ENCODE measurements around the gene TMEM87B. TPM values are rescaled to one million over a fixed set of nuclear protein-coding genes. Genes with fewer than 3 reads are reported as not detected.
"Not testable (repeated sequence)": the region's sequence is repeated elsewhere in the genome, so short reads cannot be mapped to it uniquely, and the experiment has no call there.

TMEM87B gene
- total RNA-seq, 1 donor from 2014 or later = 18.7 TPM

- no peak for ATAC-seq
Observed at GRCh38 chr2:112034924-112035323, 20.1 kb upstream of the TMEM87B start.

GRCh38 chr2:112035786-112036185 lies 19.3 kb upstream of the TMEM87B start:
- ATAC-seq = no peak

GRCh38 chr2:112039556-112039955 lies 15.5 kb upstream of the TMEM87B start:
- ATAC-seq = not testable (repeated sequence)

DNA sequence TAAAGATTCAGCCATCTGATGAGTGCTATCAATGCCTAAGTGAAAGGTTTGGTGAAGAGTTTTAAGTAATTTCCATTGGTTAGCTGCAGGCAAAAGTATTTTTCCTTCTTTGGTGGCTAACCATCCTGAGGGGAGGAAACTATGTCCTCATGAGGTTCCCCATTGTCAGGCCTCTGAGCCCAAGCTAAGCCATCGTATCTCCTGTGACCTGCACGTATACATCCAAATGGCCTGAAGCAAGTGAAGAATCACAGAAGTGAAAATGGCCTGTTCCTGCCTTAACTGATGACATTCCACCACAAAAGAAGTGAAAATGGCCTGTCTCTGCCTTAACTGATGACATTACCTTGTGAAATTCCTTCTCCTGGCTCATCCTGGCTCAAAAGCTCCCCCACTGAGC lies 15.0 kb upstream of the TMEM87B start:
- ATAC-seq = not testable (repeated sequence)

DNA sequence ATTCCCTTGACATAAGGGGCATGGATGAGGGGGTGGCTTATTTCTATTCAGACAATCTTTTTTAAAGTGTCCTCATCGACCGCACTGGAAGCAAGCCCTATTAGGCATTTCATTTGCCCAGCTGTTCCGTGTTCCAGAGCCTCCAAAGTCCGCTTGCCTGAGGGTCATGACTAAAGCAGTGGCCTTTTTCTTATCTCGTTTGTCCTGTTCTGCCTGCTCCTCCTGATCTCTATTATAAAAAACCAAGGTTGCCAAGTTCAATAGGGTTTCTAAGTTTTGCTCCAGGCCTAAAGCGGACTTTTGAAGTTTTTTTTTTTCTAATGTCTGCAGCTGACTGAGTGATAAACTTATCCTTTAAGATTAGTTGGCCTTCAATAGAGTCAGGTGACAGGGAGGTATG lies 13.6 kb upstream of the TMEM87B start:
- not testable (repeated sequence) for ATAC-seq

- no peak for ATAC-seq
Observed at GRCh38 chr2:112045446-112046014, 9.5 kb upstream of the TMEM87B start.

DNA sequence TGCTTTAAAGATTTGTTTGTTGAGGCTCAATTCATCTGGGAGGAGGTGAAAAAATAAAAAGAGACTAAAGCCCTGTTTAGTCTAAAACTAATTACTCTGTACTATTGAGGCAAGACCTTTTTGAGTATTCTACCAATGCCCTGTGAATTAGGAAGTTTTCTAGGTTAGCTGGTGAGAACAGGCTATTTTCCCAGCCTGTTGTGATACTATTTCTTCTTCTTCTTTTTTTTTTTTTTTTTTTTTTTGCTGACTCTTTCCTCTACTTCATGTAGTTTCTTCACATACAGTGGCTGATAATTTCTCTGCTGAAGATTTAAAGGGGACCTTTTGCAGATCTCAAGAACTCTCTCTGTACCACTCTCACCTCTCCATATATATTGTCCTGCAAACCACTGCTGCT lies 8.8 kb upstream of the TMEM87B start:
- ATAC-seq = no peak

DNA sequence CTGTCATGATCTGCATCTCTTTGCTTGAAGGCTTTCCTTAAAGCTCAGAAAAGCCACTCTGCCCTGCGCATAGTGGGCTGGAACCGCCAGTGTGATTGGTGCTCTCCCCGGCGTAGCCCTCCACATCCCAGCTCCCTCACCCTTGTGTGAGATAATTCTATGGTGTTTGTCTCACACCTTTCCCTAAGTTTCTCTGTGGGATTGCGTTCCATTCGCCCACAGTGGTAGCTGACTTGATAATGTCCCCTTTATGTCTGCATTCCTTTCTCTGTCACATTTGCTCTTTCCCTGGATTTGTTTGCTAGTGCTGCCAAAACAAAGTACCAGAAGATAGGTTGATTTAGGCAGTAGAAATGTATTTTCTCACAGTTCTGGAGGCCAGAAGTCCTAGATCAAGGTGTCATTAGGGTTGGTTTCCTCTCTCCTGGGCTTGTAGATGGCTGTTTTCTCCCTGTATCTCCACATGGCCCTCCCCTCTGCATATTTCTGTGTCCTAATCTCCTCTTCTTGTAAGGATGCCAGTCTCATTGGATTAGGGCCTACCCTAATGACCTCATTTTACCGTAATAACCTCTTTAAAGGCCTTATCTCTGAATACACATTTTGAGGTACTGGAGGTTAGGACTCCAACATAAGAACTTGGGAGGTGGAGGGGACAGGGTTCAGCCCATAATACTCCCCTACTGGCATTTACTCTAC lies 7.4 kb upstream of the TMEM87B start:
- no peak for ATAC-seq

- no peak for ATAC-seq
Observed at GRCh38 chr2:112048236-112048592, 6.9 kb upstream of the TMEM87B start.

DNA sequence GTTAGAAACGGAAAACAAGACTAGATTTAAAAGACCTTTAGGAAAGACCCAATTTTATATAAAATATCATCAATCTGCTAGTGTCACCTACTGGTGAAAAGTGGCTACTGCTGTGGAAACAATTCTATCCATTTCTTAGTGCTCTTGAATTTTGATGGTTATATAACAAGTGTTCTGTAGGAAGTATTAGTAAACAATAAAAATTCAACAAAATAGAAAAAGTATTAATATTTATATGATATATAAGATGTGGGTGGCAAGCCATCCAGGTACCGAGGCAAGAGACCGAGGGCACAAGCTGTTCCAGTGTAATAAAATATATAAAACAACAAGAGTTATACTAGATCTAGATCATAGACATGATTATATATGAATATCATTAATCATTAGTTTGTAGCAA lies 6.2 kb upstream of the TMEM87B start:
- ATAC-seq = peak; percentile 61

DNA sequence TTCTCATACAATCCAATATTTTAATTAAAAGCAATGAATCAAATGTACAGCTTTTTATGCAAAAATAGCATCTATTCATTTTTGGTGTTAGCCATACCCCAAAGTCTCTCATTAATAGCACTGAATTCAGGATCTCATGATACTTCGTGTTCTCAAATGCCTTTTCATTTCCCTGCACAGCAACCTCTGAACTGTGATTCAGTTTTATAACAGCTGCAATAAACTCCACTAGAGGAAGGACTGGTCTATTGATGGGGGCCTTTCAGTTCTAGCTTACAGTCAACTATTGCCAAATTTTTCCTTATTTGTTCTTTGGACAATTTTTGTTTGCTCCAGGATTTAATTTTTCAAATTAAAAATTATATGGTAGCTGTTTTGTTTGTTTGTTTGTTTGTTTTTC lies 4.8 kb upstream of the TMEM87B start:
- no peak for ATAC-seq

DNA sequence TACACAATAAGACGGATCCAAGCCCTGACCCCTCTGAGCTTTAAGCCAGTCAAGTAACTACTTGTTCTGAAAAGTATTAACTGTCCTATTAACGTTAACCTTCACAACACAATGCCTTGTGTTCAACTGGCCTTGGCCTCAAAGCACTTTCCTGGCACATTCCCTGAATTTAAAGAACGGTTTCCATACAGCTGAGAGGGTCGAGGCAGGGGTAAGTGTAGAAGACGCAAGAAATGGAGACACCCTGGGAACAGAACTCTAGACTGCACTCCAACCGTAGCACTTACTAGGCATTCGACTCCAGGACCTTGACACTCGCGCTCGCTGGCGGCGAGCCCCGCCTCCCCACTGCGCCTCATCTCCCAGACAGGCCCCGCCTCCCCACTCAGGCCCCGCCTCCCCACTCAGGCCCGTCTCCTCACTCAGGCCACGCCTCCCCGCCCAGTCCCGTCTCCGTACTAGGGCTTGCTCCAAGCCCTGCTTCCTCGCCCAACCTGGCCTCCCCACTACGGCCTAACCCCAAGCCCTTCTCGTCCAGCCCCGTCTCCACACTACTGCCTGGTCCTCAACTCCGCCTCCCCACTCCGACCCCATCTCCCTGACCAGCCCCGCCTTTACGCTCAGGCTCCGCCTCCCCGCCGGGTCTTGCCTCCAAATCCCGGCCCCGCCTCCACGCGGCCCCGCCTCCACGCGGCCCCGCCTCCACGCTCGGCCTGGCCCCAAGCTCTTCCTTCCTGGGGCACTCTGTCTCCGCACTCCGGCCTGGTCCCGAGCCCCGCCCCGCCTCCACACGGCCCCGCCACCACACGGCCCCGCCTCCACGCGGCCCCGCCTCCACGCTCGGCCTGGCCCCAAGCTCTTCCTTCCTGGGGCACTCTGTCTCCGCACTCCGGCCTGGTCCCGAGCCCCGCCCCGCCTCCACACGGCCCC lies 887 bp upstream of the TMEM87B start:
- peak; percentile 79 for ATAC-seq

DNA sequence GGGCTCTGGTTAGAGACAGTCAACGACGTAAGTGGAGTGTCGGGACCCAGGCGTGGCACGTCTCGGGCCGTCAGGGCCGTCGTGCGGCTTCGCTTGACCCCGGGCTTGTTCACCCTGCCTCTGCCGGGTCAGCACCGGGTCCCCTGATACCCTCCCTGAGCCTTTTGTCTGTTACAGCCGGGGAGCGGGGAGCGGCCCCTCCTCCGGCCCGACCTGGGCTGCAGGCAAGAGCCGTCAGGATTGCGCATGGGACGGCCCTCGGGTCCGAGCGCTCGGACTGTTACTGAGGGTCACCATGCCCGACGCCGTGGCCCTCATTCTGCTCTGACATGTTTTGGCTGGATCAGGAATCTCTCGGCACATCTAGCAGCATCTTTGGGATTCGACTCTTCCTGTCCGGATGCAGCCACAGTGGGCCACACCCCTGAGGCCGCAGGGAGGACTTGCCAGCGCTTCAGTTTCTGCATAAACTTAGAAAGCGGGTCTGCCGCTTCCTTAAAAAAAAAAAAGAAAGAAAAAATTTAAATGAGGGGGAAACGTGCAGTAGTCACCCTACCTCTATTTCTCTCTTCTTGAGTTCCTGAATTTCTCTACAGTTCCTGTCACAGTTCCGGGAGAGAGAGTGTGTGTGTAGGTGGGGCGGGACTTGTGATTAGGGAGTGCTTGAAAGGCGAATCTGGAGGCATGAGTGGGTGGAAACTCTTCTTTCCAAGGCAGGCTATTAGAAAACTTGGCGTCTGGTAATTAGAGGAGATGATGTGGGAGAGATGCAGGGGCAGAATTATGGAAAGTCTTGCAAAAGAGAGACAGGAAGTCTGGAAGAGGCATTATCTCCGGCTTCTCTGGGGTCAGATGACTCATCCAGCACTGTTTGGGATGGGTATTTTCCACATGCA lies 909 bp downstream of the TMEM87B start:
- ATAC-seq = peak; percentile 0

DNA sequence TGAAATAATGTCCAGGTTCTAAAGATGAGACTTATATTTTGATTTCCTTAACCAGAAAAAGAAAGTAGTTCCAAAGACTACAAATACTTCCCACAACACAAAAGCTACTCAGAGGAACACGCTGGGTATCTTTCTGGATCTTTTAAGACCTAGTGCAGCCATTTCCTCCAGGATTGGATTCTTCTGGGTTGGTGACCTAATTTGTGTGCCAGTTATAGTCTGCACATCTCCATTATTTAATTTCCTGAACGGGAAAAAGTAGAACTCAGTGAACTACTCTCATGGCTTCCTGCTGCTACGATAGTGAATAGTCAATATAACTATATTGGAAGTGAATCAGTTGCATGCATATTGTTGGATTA lies 1.5 kb downstream of the TMEM87B start:
- ATAC-seq = no peak

DNA sequence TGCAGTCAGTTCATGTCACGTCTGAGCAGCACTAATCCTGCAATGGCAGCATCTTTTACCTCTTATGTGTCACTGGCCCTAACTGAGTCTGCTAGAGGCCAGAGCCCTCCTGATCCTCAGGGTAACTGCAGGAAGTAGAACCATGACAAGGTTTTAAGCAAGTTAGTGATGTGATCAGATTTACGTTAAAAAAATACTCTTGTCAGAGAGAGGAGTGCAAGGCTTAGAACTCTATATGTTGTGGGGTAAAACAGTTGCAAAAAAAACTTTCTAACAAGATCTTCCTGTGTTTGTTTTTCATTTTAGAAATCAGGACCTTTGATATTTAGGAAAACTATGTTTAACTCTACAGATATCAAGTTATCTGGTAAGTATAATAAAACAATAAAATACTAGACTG lies 4.6 kb downstream of the TMEM87B start:
- ATAC-seq = no peak

GRCh38 chr2:112061299-112061698 lies 6.2 kb downstream of the TMEM87B start:
- no peak for ATAC-seq

DNA sequence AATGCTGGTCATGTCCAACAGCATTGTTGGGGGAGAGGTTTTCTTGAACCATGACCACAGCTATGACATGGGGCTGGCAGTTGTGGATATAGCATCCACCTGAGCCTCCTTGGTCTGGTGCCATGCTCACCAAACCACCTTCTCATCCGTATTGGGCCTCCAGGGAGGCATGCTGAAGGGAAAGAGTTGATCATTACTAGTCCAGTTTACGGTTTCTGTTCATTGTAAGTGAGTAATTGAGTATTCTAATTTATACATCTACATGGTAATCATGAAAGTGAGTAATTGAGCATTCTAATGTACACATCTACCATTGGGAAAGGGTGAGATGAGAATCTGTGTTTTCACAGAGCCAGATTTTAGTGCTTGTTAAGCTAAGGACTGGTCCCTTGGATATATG lies 6.8 kb downstream of the TMEM87B start:
- ATAC-seq = no peak

DNA sequence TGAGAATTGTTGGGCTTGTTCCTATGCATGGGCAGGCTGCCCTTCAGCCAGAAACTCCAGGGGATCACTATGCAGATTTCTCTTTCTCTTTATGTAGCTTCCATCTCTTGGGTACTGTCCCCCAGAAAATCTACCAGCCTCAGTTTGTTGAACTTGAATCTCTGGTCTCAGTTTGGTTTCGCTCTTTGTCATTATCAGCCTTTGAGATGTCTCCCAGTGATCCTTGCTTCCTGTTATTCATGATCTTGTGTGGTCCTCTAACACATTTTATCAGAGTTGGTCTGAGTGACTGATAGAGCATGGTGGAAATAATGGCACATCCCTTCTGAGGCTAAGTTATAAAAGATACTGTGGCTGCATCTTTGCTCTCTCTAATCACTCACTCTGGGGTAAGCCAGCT lies 7.8 kb downstream of the TMEM87B start:
- ATAC-seq = no peak

DNA sequence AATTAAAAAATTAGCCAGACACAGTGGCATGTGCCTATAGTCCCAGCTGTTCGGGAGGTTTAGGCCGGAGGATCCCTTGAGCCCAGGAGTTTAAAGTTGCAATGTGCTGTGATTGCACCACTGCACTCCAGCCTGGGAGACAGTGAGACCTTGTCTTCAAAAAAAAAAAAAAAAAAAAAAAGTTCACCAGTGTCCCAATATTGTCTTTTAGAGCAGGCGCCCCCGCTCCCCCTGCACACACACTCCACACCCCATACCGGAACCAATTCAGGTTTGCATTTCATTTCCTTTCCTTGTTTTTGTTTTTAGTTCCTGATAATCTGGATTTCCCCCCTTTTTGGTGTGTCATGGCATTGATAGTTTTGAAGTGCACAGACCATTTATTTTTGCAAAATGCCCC lies 10.4 kb downstream of the TMEM87B start:
- no peak for ATAC-seq

DNA sequence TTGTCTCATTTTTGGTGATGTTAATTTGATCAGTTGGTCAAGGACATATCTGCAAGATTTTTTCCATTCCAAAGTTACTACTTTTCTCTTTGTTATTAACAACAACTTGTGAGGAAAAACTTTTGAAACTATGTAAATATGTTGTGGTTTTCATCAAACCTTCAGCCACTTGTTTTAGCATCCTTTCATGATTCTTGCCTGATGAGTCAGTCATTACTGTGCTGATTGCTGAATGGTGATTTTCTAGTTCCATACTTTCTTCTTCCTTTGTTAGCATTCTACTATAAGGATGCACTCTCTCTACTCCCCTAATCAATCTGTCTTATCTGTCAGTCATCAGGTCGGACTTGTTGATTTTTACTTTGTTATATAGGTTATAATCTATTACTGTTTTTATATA lies 10.9 kb downstream of the TMEM87B start:
- no peak for ATAC-seq

GRCh38 chr2:112069794-112070193 lies 14.7 kb downstream of the TMEM87B start:
- ATAC-seq = not testable (repeated sequence)

DNA sequence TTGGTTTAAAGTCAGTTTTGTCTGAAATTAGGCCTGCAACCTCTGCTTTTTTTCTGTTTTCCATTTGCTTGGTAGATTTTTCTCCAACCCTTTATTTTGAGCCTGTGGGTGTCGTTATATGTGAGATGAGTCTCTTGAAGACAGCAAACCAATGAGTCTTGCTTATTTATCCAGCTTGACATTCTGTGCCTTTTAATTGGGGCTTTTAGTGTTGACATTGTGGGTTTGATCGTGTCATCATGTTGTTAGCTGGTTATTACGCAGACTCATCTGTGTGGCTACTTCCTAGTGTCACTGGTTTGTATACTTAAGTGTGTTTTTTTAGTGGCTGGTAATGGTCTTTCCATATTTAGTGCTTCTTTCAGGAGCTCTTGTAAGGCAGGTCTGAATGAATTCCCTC lies 18.8 kb downstream of the TMEM87B start:
- no peak for ATAC-seq

GRCh38 chr2:112074506-112074905 lies 19.4 kb downstream of the TMEM87B start:
- no peak for ATAC-seq

Data from esophagus mucosa (tissue), 1 donor.